ENCODE results near the gene RDH13. TPM values are rescaled to one million over a fixed set of nuclear protein-coding genes. Genes with fewer than 3 reads are reported as not detected.
A peak's percentile ranks its signal among the peaks of the same experiment; 100 is the strongest.

The RDH13 gene
- total RNA-seq, 1 donor from 2014 or later: 43.4 TPM

DNA sequence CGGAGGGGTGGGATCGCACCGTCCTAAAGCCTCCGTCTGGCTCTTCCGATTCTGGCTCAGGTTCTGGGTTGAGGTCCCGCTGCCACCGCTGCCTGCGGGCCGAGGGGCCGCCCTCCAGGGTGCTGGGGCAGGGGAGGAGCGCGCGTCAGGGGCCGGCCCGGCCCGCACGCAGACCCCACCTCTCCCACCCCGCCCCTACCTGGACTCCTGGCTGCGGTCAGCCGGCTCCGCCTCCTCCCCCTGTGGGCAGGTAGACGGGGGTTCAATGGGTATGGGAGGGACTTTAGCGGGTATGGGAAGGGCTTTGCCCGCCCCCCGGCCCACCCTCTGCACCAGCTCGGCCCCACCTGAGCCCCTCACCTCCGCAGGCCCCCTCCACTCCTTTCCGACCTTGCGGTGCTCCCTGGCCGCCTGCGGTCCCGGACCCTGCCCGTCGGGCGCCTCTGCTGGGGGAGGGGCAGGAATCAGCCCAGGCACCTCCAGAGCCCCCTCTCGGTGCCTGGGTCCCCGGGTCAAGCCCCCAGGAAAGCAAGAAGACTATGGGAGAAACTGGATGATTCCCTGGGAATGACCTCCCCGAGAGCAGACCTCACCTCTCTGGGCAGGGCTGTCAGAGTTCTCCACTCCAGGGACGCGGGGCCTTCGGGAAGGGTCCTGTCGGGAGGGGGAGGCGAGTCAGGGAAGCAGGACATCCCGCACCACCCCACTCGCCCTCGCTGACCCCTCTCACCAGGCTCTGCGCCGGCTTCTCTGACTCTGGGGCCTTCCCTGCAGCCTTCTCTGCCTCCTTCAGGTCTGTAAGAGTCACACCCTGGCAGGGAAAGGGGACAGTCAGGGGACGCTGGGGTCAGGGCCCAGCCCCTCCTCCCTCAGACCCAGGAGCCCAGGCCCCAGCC, 29.7 kb upstream of the RDH13 start:
- intact Hi-C loops (cut with DNase I): no loop called here
- DNase-seq (ENCODE audit: low spot score): no peak

DNA sequence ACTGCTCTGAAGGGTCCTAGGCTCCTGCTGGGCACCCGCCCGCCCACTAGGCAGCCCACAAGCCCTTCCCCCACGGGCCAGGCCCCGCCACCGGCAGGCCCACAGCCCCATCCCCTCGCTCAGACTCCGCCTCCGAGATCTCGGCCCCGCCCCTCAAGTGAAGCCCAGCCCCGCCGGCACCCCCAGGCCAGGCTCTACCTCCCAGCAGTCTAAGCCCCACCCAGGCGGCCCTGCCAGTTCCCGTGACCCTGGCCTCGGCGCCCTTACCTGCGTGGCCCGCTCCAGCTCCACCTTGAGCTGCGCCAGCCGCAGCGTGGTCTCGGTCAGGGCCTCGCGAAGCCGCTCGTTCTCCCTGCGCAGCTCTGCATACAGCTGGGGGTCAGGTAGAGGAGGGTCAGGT, 29.0 kb upstream of the RDH13 start:
- intact Hi-C loops (cut with DNase I): no loop called here
- DNase-seq (ENCODE audit: low spot score): no peak

DNA sequence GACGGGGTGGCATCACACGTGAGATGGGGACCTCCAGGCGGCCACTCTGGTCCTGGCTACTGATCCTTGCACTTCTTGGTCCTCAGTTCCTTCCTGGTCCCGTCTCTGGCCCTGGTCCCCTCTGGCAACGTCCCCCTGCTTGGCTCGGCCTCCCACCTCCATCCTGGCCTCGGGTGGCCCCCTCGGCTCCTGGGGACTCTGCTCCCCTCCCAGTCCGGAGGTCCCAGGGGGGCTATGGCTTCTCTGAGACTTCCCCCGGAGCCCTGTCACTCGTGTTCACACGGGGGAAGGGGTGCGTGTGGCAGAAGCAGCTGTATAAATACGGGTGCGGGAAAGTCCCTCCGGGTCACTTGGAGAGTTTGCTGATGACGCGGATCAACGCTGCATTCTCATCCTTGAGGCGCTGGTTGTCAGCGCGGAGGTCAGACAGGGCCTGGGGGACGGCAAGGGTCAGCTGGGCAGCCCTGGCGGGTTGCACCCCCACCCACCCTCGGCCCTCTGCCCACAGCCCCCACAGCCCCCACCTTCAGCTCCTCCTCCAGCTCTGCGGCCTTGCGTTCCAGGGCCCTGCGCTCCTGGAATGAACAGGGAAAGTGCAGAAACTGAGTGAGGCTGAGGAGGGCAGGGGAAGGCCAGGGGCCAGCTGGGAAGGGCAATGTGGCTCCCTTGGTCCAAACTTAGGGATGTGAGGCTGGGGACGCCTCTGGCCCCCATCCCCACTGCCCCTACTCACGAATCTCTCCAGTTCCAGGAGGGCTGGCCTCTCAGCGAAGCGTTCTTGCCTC, 28.4 kb upstream of the RDH13 start:
- no peak for DNase-seq (ENCODE audit: low spot score)
- intact Hi-C loops (cut with DNase I): no loop called here

DNA sequence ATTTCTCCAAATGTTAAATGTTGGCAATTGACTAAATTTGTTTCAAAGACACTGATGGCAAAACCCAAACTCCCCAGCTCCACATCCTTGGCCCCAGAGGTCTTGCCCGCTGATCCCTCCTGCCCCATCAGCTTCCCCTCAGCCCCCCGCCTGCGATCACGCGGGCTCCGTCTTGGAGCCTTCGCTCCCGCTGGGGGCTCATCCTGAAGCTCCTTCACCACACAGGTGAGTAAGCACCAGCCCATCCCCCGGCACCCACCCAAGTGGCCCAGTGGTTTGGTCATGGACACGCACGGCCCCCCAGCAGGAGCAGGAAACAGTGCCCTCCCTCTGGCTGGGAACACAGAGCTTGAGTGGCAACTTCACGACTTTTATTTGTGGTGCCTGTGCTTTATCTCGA, 27.6 kb upstream of the RDH13 start:
- intact Hi-C loops (cut with DNase I): no loop called here
- no peak for DNase-seq (ENCODE audit: low spot score)

DNA sequence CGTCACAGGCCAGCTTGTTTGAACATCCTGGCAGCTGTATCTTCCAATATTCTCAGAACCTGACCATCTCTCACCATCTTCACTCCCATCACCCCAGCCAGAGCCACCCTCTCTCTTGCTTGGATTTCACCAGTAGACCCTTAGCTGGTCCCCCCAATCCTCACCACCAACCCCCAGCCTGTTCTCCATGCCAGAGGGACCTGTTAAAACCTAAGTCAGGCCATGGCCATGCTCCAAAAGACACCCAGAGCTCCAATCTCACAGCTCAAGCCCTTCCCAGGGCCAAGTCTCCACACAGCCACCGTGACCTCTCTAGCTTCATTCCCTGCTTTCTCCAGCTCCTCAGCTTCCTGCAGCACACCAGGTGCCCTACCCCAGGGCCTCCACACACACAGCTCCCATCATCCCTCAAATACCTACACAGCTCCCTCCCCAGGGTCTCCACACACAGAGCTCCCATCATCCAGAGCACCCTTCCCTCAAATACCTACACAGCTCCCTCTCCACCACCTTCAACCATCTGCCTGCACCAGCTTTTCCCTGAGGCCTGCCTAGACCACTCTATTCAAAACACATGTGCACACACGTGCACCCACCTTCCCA, 26.5 kb upstream of the RDH13 start:
- intact Hi-C loops (cut with DNase I): no loop called here

DNA sequence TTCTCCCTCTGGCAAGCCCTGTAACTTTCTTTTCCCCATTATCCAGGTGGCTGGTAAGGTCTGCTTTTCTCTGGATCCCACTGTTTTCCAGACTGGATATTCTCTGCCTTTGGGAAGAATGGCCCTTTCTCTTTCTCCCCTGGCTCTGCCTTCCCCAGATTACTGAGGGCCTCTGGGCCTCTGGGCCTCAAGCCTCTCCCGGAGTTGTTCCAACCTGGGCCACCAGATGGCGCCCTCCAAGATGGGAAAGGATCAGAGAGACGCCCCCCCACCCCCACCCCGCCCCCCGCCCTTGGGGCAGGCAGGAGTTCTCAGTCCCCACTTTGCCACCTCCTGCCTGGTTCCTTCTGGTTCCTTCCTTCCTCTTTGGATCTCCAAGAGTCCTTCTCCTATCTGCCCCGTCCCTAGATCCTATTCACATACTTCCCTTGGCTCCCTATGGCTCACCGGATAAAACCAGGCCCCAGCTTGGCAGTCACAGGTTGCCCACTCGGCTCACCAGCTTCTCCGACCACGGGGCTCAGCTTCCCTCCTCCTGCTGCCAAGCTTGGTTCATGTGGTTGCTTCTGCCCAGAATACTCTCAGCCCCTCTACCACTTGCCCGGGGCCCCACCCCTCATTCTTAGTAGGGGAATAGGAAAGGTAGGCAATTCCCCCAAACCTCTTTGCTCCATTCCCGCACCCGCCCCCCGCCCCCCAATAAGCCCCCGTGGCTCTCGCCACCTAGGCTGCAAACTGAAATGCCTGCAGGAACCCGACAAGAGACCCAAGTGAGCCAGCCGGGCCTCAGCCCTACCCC, 25.8 kb upstream of the RDH13 start:
- intact Hi-C loops (cut with DNase I): no loop called here
- DNase-seq (ENCODE audit: low spot score): no peak

More for the DNA sequence above, 26.5 kb upstream of the RDH13 start:
- no peak for DNase-seq (ENCODE audit: low spot score)

DNA sequence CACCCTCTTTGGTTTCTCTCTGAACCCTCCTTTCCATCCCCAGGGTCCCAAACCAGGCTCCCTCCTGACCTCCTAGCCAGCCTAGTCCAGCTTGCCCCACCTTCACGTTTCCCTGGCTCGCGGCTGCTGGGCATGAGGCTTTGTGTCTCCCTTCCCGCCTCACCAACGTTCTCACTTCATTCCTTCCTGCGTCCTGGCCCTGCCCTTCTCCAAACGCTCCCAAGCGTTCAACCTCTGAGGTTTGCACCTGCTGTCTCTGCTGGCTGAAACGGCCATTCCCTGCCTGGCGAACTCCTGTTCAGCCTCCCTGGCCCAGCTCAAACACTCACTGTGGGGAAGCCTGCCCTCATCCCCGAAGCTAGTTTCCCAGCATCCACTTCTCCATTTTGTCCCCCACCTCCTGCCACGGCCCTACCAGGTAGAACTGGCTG, 25.1 kb upstream of the RDH13 start:
- DNase-seq (ENCODE audit: low spot score): no peak
- intact Hi-C loops (cut with DNase I): no loop called here

DNA sequence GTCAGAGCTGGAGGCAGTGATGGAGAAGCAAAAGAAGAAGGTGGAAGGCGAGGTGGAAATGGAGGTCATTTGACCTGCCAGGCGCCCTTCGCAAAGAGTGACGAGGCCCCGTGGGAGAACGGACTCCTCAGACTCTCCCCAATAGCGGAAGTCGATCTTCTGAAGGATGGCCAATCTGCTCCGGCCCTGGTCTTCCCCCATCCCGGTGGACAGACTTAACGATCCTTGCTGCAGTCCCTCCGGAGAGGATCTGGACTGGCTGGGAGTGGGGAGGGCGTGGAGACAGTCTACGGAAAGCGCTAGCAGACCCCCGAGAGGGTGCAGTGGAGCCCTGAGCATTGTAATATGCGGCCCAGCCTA, 24.6 kb upstream of the RDH13 start:
- intact Hi-C loops (cut with DNase I): no loop called here
- DNase-seq (ENCODE audit: low spot score): no peak

DNA sequence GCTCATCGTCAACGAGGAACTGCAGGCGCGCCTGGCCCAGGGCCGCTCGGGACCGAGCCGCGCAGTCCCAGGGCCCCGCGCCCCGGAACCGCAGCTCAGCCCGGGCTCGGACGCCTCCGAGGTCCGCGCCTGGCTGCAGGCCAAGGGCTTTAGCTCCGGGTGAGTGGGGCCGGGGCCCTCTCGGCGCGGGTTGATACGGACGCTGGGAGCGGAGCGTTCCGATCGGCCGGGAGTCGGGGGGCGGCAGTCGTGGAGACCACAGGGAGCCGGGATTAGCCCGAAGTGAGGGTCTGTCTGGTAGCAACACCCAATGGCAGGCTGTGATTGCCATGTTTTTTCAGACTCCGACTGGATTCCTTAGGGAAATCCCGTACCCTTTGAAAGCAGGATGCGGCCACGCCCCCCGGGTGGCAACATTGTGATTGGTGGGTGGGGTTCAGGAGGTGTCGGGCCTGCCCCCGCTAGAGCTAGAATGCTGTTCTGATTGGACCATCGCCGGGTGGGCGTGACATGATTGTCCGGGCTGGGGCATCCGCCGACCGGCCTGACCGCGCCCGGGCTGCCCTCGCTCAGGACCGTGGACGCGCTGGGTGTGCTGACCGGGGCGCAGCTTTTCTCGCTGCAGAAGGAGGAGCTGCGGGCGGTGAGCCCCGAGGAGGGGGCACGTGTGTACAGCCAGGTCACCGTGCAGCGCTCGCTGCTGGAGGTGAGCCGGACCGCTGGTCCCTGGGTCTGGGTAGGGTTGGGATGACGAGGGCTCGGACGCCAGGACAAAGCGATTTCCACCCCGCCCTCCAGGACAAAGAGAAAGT, 24.0 kb upstream of the RDH13 start:
- intact Hi-C loops (cut with DNase I): no loop called here

DNA sequence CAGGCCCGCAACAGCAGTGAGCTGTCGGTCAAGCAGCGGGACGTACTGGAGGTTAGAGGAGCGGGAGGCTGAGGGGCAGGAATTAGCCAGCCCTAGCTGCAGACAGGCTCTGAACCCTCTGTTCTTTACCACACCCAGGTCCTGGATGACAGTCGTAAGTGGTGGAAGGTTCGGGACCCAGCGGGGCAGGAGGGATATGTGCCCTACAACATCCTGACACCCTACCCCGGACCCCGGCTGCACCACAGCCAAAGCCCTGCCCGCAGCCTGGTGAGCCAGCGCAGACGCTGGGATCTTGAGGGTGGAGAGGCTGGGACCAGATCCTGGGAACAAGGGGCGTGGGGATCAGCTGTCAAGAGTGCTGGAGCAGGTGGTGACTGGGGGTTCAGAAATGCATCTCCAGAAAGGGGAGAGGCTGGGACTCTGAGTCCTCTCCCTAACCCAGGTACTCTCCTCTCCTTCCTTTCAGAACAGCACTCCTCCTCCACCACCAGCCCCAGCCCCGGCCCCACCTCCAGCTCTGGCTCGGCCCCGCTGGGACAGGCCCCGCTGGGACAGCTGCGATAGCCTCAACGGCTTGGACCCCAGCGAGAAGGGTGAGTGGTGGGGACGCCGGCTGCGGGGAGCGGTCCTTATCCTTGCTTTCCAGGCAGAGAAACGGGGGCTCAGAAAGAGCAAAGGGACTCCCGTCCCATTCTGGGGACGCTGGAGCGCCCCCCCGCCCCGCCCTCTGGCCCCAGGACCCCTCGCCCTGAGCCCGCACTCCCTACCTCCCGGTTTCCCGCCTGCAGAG, 23.2 kb upstream of the RDH13 start:
- intact Hi-C loops (cut with DNase I): no loop called here
- no peak for DNase-seq (ENCODE audit: low spot score)

More for the DNA sequence above, 24.0 kb upstream of the RDH13 start:
- DNase-seq (ENCODE audit: low spot score): peak; percentile 95

DNA sequence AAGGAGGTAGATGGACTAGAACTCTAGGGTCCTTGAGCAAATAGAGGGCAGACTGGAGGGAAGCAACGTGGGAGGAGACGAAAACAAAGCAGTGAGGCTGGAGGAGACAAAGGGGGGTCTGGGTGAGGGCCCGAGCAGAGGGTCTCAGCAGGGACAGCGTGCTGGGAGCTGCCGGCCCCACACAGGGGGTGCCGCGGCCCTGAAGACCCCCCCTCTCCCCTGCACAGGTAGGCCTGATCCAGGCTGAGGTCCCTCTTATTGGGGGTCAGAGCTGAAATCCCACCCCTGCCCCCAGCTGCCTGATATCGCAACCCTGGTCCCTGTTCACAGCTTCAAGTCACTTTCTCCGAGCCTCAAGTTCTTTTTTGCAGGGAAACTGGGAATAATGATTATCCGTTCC, 21.5 kb upstream of the RDH13 start:
- no peak for DNase-seq (ENCODE audit: low spot score)

DNA sequence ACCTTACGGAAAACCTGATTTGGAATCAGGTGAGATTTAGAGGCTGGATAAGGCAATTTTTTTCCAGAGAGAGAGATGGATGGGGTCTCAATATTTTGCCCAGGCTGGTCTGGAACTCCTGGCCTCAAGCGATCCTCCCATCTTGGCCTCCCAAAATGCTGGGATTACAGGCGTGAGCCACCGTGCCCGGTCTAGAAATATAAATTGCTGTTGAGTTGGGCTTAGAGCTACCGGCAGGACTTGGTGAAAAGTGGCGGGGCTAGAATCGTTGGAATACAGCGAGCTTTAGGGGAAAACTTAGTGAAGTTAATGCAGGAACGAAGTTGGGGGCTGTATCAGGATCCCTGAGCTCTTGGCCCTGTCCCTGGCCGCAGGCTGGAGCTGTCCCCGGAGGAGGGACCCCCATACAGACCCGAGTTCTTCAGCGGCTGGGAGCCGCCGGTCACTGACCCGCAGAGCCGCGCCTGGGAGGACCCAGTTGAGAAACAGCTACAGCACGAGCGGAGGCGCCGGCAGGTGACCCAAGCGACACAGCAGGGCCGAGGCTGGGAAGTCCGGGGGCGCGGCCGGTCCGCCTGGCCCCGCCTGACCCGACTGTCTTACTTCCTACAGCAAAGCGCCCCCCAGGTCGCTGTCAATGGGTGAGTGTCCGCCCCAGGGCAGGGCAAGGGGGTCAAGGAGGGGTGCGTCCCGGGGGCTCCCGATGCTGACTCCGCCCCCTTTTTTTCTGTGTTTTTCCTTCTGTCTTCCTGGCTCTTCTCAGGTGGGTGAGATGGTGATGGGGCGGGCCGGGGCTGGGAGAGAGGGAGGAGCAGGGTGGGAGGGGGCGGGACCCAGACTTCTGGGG, 20.3 kb upstream of the RDH13 start:
- DNase-seq (ENCODE audit: low spot score): no peak
- intact Hi-C loops (cut with DNase I): no loop called here

More for the DNA sequence above, 21.5 kb upstream of the RDH13 start:
- intact Hi-C loops (cut with DNase I): no loop called here

DNA sequence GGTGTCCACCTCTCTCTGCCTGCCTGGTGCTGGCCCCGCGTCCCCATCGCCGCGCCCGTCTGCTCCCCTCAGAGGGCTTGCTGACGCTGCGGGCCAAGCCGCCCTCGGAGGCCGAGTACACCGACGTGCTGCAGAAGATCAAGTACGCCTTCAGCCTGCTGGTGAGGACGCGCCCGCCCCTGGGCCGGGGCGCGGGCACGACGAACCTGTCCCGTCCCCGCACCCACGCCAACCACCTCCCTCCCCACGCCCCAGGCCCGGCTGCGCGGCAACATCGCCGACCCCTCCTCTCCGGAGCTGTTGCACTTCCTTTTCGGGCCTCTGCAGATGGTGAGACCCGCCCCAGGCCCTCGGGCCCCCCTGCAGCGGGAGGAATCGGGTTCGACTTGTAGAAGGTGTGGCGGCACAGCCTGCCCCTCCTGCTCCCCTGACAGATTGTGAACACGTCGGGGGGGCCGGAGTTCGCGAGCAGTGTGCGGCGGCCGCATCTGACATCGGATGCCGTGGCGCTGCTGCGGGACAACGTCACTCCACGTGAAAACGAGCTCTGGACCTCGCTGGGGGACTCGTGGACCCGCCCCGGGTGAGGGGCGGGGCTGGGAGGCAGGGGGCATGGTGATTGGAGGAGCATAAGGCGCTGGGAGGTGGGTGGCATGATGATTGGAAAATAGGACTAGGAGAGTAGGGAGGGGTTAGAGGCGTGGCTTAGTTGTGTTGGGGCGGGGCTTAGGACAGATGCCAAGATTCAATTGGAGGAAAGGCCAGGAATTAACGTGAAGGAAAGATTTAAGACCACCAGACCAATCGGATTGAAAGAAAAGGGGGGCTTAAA, 19.3 kb upstream of the RDH13 start:
- intact Hi-C loops (cut with DNase I): no loop called here
- DNase-seq (ENCODE audit: low spot score): no peak

DNA sequence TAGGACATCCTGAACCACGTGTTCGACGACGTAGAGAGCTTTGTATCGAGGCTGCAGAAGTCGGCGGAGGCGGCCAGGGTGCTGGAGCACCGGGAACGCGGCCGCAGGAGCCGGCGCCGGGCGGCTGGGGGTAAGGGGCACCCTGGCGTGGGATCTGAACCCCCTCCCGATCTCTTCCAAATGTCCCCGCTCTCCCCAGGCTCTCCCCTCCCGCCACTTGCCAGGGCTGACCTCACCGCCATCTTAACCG, 18.7 kb upstream of the RDH13 start:
- intact Hi-C loops (cut with DNase I): no loop called here
- DNase-seq (ENCODE audit: low spot score): no peak

DNA sequence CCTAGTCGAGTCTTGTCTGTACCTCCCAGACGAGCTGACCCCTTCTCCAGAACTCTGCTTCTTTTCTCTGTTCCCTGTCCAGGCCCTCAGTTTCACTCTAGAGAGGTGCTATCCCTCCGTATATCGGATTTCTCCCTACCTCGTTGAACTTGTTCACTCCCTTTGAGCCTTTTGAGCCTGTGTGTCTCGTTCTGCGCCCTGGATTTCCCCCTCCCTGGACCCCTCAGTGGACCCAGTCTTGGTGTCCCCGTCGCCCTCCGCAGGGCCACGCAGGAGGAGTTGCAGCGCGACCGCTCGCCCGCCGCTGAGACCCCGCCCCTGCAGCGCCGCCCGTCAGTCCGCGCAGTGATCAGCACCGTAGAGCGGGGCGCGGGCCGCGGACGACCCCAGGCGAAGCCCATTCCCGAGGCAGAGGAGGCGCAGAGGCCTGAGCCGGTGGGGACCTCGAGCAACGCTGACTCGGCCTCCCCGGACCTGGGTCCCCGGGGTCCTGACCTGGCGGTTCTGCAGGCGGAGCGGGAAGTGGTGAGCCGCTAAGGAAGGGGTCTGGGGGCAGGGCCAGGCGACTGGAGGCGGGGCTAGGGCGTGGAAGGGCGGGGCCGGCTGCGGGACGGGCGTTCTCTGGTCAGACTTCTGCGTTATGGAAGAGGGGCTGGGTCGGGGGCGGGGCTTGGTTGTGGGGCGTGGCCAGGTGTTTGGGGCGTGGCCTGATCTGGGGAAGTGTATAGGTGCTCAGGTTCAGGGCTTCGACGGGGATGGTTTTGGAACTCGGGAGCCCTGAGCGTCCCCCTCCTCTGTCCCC, 18.2 kb upstream of the RDH13 start:
- intact Hi-C loops (cut with DNase I): no loop called here
- peak; percentile 87 for DNase-seq (ENCODE audit: low spot score)

Measured in cardiac septum (tissue), 1 donor.